ENCODE results near the gene GPR183. TPM values are rescaled to one million over a fixed set of nuclear protein-coding genes. Genes with fewer than 3 reads are reported as not detected.

The GPR183 gene
- total RNA-seq, 1 experiment from 2014 or later = 0.30 TPM

GRCh38 chr13:99308471-99309087 lies 1.4 kb upstream of the GPR183 start:
- DNase-seq (ENCODE audit: low read depth, low spot score) = no peak
- Histone ChIP-seq H3K27me3 (ENCODE audit: insufficient read depth, low read length) (no peaks in the 10 kb centered on the region), H3K4me2 (ENCODE audit: low read length) (peak overlapping the region; percentile 52), H3K79me2 (ENCODE audit: insufficient read depth, low read length) (peaks cover 28% of the 10 kb centered on the region), H2AFZ (ENCODE audit: low read depth, low read length, poor library complexity, severe bottlenecking) (no peak overlapping the region), H3K4me1 (ENCODE audit: control insufficient read depth in 1 of 2, insufficient read depth in 2 of 2, low read length in 2 of 2) (peaks cover 49 to 78% of the 10 kb centered on the region in 2 experiments), H4K20me1 (ENCODE audit: insufficient read depth) (no peaks in the 10 kb centered on the region), H3K27ac (ENCODE audit: low read depth, low read length) (peak overlapping the region; percentile 39; the same call in 1 of the 2 replicates), H3K36me3 (ENCODE audit: control insufficient read depth in 1 of 2, insufficient read depth in 2 of 2, low read length in 2 of 2) (0 out of 4 replicates have a peak, but pooled peaks cover 0 to 6% of the 10 kb centered on the region in 2 experiments), H3K9me2 (ENCODE audit: insufficient read depth) (no peaks in the 10 kb centered on the region), H3K4me3 (replicated peaks in 1 of 2; ENCODE audit: low read depth in 1 of 2, low read length in 2 of 2) (no peak overlapping the region), H3K9ac (ENCODE audit: low read length) (peak overlapping the region; percentile 35; the same call in 1 of the 2 replicates), H3K9me3 (ENCODE audit: control insufficient read depth in 1 of 2, insufficient read depth in 1 of 2, low read depth in 1 of 2, low read length in 2 of 2) (no peaks in the 10 kb centered on the region)
- intact Hi-C loops (cut with micrococcal nuclease) = no loop called here
- POLR2A ChIA-PET = no interaction called here
- RAD21 ChIA-PET (ENCODE audit: low non-redundant PET in 1 of 2, low total read pairs in 2 of 2, uncharacterized antibody in 2 of 2, unreplicated experiment in 2 of 2) = no interaction called here
- no TSS peak for BruUV-seq (replicated peaks)
- CTCF ChIA-PET = no interaction called here
- no peak for ATAC-seq
- TF ChIP-seq SIN3A (IDR thresholded peaks at IDR 0.05; ENCODE audit: low read depth) (no peak), CTCF (IDR thresholded peaks at IDR 0.05 in 2 of 3, conservative IDR thresholded peaks at IDR 0.05 in 1 of 3; ENCODE audit: borderline replicate concordance in 1 of 3, insufficient read depth in 1 of 3, low read depth in 2 of 3, low read length in 2 of 3) (no peak), SRF (IDR thresholded peaks at IDR 0.05; ENCODE audit: low read depth) (no peak), YY1 (IDR thresholded peaks at IDR 0.05; ENCODE audit: extremely low read depth, insufficient replicate concordance, low read depth, low read length) (no peak), ELF1 (IDR thresholded peaks at IDR 0.05; ENCODE audit: borderline replicate concordance, low read depth) (no peak), EZH2phosphoT487 (IDR thresholded peaks at IDR 0.05; ENCODE audit: borderline replicate concordance) (no peak), MAX (IDR thresholded peaks at IDR 0.05) (no peak), ZNF274 (IDR thresholded peaks at IDR 0.05; ENCODE audit: low read depth, low read length) (no peak), EZH2 (IDR thresholded peaks at IDR 0.05) (no peak)

All from HCT116 (cell line).